Mesenchymal stem cell (in vitro differentiated cells and primary cell): ENCODE data around the gene ZNF330.

Source experiments
- DNase-seq: peaks from one replicate; pipeline ENCODE4 v3.0.0-alpha.2; 2013
- H2AFZ ChIP-seq: one replicate; pipeline ENCODE4 v1.6.1; 2013; ENCODE audit warnings: low read depth, mild to moderate bottlenecking, control low read depth, inconsistent platforms, low read length, moderate library complexity
- H2AK5ac ChIP-seq: 2 replicates; pipeline ENCODE4 v1.6.1; 2013; ENCODE audit warnings: low read length, moderate library complexity, mild to moderate bottlenecking, inconsistent platforms; ENCODE audit not compliant: severe bottlenecking
- H2BK120ac ChIP-seq: one replicate; pipeline ENCODE4 v1.6.1; 2013; ENCODE audit warnings: low read depth, mild to moderate bottlenecking, inconsistent platforms, low read length, moderate library complexity
- H2BK12ac ChIP-seq, 2 experiments: one replicate each; pipeline ENCODE4 v1.6.1; 2013; ENCODE audit warnings: inconsistent platforms in 2 of 2, low read length in 2 of 2, mild to moderate bottlenecking in 2 of 2, moderate library complexity in 2 of 2, control low read depth in 1 of 2
- H2BK15ac ChIP-seq: one replicate; pipeline ENCODE4 v1.6.1; 2013; ENCODE audit warnings: mild to moderate bottlenecking, low read depth, inconsistent platforms; ENCODE audit not compliant: poor library complexity, severe bottlenecking
- H2BK5ac ChIP-seq: 2 replicates; pipeline ENCODE4 v1.6.1; 2013; ENCODE audit warnings: low read depth, mild to moderate bottlenecking, low read length, control low read depth, inconsistent platforms; ENCODE audit not compliant: poor library complexity, severe bottlenecking
- H3K14ac ChIP-seq, 2 experiments: one replicate each; pipeline ENCODE4 v1.6.1; 2013; ENCODE audit warnings: inconsistent platforms in 2 of 2, low read length in 2 of 2, control low read depth in 1 of 2, mild to moderate bottlenecking in 1 of 2, moderate library complexity in 1 of 2
- H3K18ac ChIP-seq, 2 experiments: one replicate each; pipeline ENCODE4 v1.6.1; 2013; ENCODE audit warnings: inconsistent platforms in 2 of 2, low read length in 2 of 2, control low read depth in 1 of 2, low read depth in 1 of 2, mild to moderate bottlenecking in 1 of 2
- H3K23ac ChIP-seq, 2 experiments: one replicate each; pipeline ENCODE4 v1.6.1; 2013; ENCODE audit warnings: inconsistent platforms in 2 of 2, low read length in 2 of 2, mild to moderate bottlenecking in 2 of 2, moderate library complexity in 2 of 2, control low read depth in 1 of 2
- H3K27ac ChIP-seq: 2 replicates; pipeline ENCODE4 v1.5.1; 2013; ENCODE audit warnings: mild to moderate bottlenecking, moderate library complexity, low read length, control low read depth, inconsistent platforms; ENCODE audit not compliant: poor library complexity, severe bottlenecking
- H3K27me3 ChIP-seq, 2 experiments: 2 replicates each; pipeline versions ENCODE4 v1.6.1 to v1.7.0; 2013; ENCODE audit warnings: low read length in 2 of 2, mild to moderate bottlenecking in 2 of 2, moderate library complexity in 2 of 2, control low read depth in 1 of 2, inconsistent platforms in 1 of 2; ENCODE audit not compliant: control insufficient read depth in 1 of 2, insufficient read depth in 1 of 2
- H3K36me3 ChIP-seq, 2 experiments: 2 replicates each; pipeline versions ENCODE4 v1.6.1 to v1.7.0; 2013; ENCODE audit warnings: low read length in 2 of 2, control low read depth in 1 of 2, inconsistent platforms in 1 of 2, low read depth in 1 of 2, mild to moderate bottlenecking in 1 of 2; ENCODE audit not compliant: insufficient read depth in 2 of 2, control insufficient read depth in 1 of 2
- H3K4ac ChIP-seq, 2 experiments: one replicate each; pipeline ENCODE4 v1.6.1; 2013; ENCODE audit warnings: inconsistent platforms in 2 of 2, low read length in 2 of 2, mild to moderate bottlenecking in 2 of 2, moderate library complexity in 2 of 2, control low read depth in 1 of 2, low read depth in 1 of 2
- H3K4me1 ChIP-seq: 2 replicates; pipeline ENCODE4 v1.6.1; 2013; ENCODE audit warnings: low read depth, low read length, control low read depth; ENCODE audit not compliant: control insufficient read depth, insufficient read depth
- H3K4me2 ChIP-seq: 2 replicates; pipeline ENCODE4 v1.6.1; 2013; ENCODE audit warnings: low read length, mild to moderate bottlenecking, inconsistent platforms; ENCODE audit not compliant: poor library complexity, severe bottlenecking
- H3K4me3 ChIP-seq, 2 experiments: 2 replicates each; pipeline versions ENCODE4 v1.5.1 to v1.7.0; 2013; ENCODE audit warnings: low read length in 2 of 2, mild to moderate bottlenecking in 2 of 2, control low read depth in 1 of 2, low read depth in 1 of 2; ENCODE audit not compliant: insufficient read depth in 1 of 2
- H3K79me1 ChIP-seq: replicated peaks from 2 replicates; pipeline ENCODE4 v1.6.1; 2013; ENCODE audit warnings: mild to moderate bottlenecking, control low read depth, low read length, inconsistent platforms; ENCODE audit not compliant: poor library complexity, severe bottlenecking
- H3K9ac ChIP-seq: 2 replicates; pipeline ENCODE4 v1.7.0; 2013; ENCODE audit warnings: mild to moderate bottlenecking, low read length, moderate library complexity
- H3K9me3 ChIP-seq: 2 replicates; pipeline ENCODE4 v1.7.0; 2013; ENCODE audit warnings: mild to moderate bottlenecking, low read length; ENCODE audit not compliant: control insufficient read depth
- H4K8ac ChIP-seq: one replicate; pipeline ENCODE4 v1.6.1; 2013; ENCODE audit warnings: inconsistent platforms, mild to moderate bottlenecking, low read length, moderate library complexity
- H4K91ac ChIP-seq: one replicate; pipeline ENCODE4 v1.6.1; 2013; ENCODE audit warnings: mild to moderate bottlenecking, low read length, inconsistent platforms
- WGBS: methylation state at CpG from one replicate; pipeline ENCODE4 v1.1.7; 2013; ENCODE audit warnings: mixed read lengths; 5-methylcytosine and 5-hydroxymethylcytosine counted together

ZNF330 gene

DNA sequence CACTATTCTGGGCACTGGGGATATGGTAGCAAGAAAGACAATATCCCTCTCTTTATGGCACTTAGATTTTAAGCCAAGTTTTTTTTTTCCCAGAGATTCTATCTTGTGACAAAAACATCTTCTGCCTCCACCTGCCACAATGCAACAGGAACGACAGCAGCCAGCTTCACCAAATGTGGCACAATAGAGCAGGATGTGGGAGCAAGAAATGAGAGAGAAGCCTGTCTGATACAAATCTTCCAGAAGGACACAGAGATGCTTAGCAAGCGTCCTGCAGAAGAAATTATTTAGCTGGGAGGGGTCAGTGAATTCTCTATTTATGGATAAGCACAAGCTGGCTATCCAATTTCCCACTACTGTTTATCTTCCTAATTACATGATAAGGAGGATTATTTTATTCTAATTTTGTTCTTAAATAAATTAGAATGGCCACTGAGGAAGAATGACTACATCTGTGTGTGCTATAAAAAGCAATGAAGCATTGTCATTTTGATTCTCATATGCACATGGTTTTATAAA, 27.1 kb upstream of the ZNF330 start:
- Histone ChIP-seq H3K23ac (no peak overlapping the region), H4K91ac (no peak overlapping the region), H3K18ac (no peak overlapping the region), H3K27ac (no peak overlapping the region), H2BK15ac (no peak overlapping the region), H2BK12ac (no peak overlapping the region), H3K79me1 (no peaks in the 10 kb centered on the region), H3K9me3 (no peaks in the 10 kb centered on the region), H3K14ac (no peak overlapping the region), H3K36me3 (no peaks in the 10 kb centered on the region), H2BK120ac (no peak overlapping the region), H2AK5ac (no peak overlapping the region), H3K9ac (no peak overlapping the region), H3K4ac (no peak overlapping the region), H2AFZ (no peak overlapping the region), H4K8ac (no peak overlapping the region), H3K4me2 (no peak overlapping the region), H3K4me1 (no peaks in the 10 kb centered on the region), H2BK5ac (no peak overlapping the region), H3K4me3 (no peak overlapping the region), H3K27me3 (peaks cover 0 to 27% of the 10 kb centered on the region in 2 experiments)
- DNase-seq = no peak
- 50% methylated on average over 1 of the region's 2 CpGs for whole genome bisulfite sequencing

DNA sequence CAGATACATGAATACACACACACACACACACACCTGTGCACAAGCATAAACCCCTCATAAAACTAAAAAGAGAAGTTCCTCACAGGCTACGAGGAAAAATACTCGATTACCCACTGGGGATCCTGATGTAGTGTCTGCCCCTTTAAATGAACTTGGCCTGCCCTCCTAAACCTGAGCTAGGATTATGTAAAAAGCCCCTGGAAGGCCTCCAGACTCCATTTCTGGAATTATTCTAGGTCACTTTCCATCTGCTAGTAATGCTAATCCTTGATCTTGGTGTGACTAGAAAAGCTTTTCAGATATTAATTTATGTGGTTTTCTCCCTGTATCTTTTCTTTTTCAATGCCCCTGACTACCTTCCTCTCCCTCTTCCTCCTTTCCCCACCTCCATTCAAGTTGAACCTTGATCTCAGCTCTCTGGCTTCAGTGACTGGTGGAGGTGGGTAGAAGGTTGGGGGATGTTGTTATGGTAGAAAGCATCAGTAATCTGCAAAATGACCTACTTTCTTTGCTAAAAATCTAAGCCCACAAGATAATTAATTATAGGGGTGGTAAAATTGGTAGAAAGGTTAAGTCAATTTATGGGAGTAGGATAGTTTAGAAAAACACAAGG, 25.5 kb upstream of the ZNF330 start:
- H3K23ac ChIP-seq = no peak overlapping the region
- H4K8ac ChIP-seq = no peak overlapping the region
- no peaks in the 10 kb centered on the region for H3K4me1 ChIP-seq
- no peak overlapping the region for H3K14ac ChIP-seq
- H2BK15ac ChIP-seq = no peak overlapping the region
- no peak for DNase-seq
- peaks cover 0 to 12% of the 10 kb centered on the region in 2 experiments for H3K27me3 ChIP-seq
- no peak overlapping the region for H3K9ac ChIP-seq
- H3K4me2 ChIP-seq = no peak overlapping the region
- no peaks in the 10 kb centered on the region for H3K9me3 ChIP-seq
- H2AFZ ChIP-seq = no peak overlapping the region
- H2BK120ac ChIP-seq = no peak overlapping the region
- H3K4me3 ChIP-seq = no peak overlapping the region
- WGBS = 83% methylated on average over 2 of the region's 2 CpGs
- H2BK5ac ChIP-seq = no peak overlapping the region
- H2BK12ac ChIP-seq = no peak overlapping the region
- H3K18ac ChIP-seq = no peak overlapping the region
- no peak overlapping the region for H3K27ac ChIP-seq
- no peak overlapping the region for H2AK5ac ChIP-seq
- H3K79me1 ChIP-seq = no peaks in the 10 kb centered on the region
- H3K4ac ChIP-seq = no peak overlapping the region
- H3K36me3 ChIP-seq = no peaks in the 10 kb centered on the region
- no peak overlapping the region for H4K91ac ChIP-seq

DNA sequence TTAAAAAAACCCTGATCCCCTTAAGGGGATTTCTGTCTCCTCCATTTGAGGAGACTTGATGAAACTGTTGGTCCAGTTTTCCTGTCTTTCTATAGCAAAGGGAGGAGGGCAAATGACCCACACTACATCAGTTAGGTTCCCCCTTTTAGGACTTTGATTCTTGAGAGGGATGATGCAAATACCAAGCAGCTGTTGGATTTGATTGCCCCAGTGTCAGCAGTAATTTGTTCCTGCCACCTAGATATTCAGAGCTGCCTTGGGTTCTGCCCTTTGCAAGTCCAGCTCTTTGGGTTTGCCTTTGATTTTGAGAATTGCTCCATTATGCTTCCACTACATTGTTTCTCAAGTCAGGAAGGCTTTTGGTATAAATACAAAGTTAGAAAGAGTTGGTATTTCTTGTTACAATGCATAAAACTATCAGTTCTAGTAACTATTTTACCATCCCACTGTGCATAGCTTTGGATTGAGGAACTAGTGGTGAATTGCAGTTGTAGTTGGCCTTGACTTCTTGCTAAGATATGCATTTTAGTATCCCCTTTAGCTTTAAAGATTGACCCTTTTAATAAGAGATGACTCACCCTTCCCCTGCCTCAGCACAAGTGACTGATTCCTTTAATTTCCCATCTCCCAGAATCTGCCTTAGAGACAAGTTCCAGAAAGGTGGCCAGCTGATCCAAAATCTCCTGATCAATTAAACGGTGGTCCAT, 24.3 kb upstream of the ZNF330 start:
- no peaks in the 10 kb centered on the region for H3K9me3 ChIP-seq
- H4K8ac ChIP-seq = no peak overlapping the region
- DNase-seq = no peak
- no peak overlapping the region for H2BK12ac ChIP-seq
- no peak overlapping the region for H3K4me2 ChIP-seq
- H3K23ac ChIP-seq = no peak overlapping the region
- H2BK15ac ChIP-seq = no peak overlapping the region
- no peak overlapping the region for H3K27ac ChIP-seq
- no peak overlapping the region for H4K91ac ChIP-seq
- H3K18ac ChIP-seq = no peak overlapping the region
- WGBS = no CpG with 5 or more reads among the region's 1 CpG
- H3K79me1 ChIP-seq = no peaks in the 10 kb centered on the region
- no peak overlapping the region for H2AK5ac ChIP-seq
- H3K4me3 ChIP-seq = no peak overlapping the region
- no peak overlapping the region for H2BK120ac ChIP-seq
- peaks cover 0 to 10% of the 10 kb centered on the region in 2 experiments for H3K27me3 ChIP-seq
- no peaks in the 10 kb centered on the region for H3K4me1 ChIP-seq
- H3K14ac ChIP-seq = no peak overlapping the region
- no peak overlapping the region for H2AFZ ChIP-seq
- no peak overlapping the region for H2BK5ac ChIP-seq
- no peak overlapping the region for H3K4ac ChIP-seq
- H3K9ac ChIP-seq = no peak overlapping the region
- no peaks in the 10 kb centered on the region for H3K36me3 ChIP-seq

DNA sequence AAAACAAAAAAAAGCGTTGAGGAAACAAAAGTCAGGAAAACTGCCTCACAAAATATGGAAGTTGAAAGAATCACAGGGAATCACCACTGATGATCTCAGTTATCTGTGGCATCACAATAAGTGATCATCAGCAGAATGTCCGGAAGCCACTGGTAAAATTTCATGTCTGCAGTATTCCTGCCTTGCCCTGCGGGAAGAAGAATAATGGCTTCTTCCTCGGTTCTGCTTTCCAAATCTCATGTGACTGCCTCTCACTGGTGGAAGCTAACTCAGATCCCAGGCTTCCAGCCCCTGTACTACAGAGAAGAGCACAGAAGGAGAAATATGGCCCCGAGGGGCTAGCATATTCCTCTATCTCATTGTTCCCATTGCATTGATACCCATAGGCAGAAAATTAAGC, 12.7 kb upstream of the ZNF330 start:
- no peak overlapping the region for H3K14ac ChIP-seq
- no peak overlapping the region for H3K9ac ChIP-seq
- 76% methylated on average over 5 of the region's 5 CpGs for WGBS
- no peak overlapping the region for H3K4me2 ChIP-seq
- no peak for DNase-seq
- no peak overlapping the region for H2BK120ac ChIP-seq
- H4K91ac ChIP-seq = no peak overlapping the region
- no peaks in the 10 kb centered on the region for H3K4me1 ChIP-seq
- H2BK12ac ChIP-seq = no peak overlapping the region
- no peaks in the 10 kb centered on the region for H3K79me1 ChIP-seq
- no peaks in the 10 kb centered on the region for H3K9me3 ChIP-seq
- H2AK5ac ChIP-seq = no peak overlapping the region
- H3K4ac ChIP-seq = no peak overlapping the region
- H3K36me3 ChIP-seq = no peaks in the 10 kb centered on the region
- H2AFZ ChIP-seq = no peak overlapping the region
- H3K27ac ChIP-seq = no peak overlapping the region
- no peak overlapping the region for H3K4me3 ChIP-seq
- no peak overlapping the region for H3K23ac ChIP-seq
- no peak overlapping the region for H4K8ac ChIP-seq
- no peak overlapping the region for H2BK15ac ChIP-seq
- no peak overlapping the region for H3K18ac ChIP-seq
- peaks cover 0 to 2% of the 10 kb centered on the region in 2 experiments for H3K27me3 ChIP-seq
- no peak overlapping the region for H2BK5ac ChIP-seq
